GM12878 (cell line): ENCODE data around the gene POU2F3. TPM values are rescaled to one million over a fixed set of nuclear protein-coding genes. Genes with fewer than 3 reads are reported as not detected.

Experiments used
- ATAC-seq: fragments of 200-7000 bp; cut with Tn5 transposase; 3 replicates; pipeline ENCODE4 v1.9.1; 2020; ENCODE audit warnings: mild to moderate bottlenecking, moderate library complexity
- BruUV-seq: library from RNA; stranded (reverse); fragments of 400-500 nt; replicated peaks from 2 replicates; lab custom pipeline; 2021; lab: Mats Ljungman, UMichigan
- CTCF ChIA-PET: fragments of 300-600 bp; sonication (Branson Sonifier 250); formaldehyde crosslinking; extraction: SDS; loops from one replicate; lab custom pipeline; 2021; ENCODE audit warnings: inconsistent platforms; lab: Yijun Ruan, JAX
- POLR2A ChIA-PET: fragments of 350-600 bp; formaldehyde crosslinking; extraction: SDS; loops from one replicate; lab custom pipeline; 2021; ENCODE audit warnings: inconsistent platforms; lab: Charles Lee
- RAD21 ChIA-PET: fragments of 300-600 bp; sonication (Branson Sonifier 250); formaldehyde crosslinking; loops from one replicate; lab custom pipeline; 2023; ENCODE audit warnings: antibody characterized with exemption; ENCODE audit not compliant: unreplicated experiment; lab: Charles Lee
- SMC1A ChIA-PET: fragments of 300-600 bp; sonication (Branson Sonifier 250); formaldehyde crosslinking; loops from one replicate; lab custom pipeline; 2023; ENCODE audit not compliant: unreplicated experiment, uncharacterized antibody; lab: Charles Lee
- DNase-seq: peaks from one replicate; pipeline ENCODE4 v3.0.0-alpha.2; 2011; ENCODE audit warnings: low read depth, low spot score
- FAIRE-seq: peaks from 3 replicates; lab custom pipeline; 2011; peaks lifted over from hg19 to GRCh38; lab: Jason Lieb, UNC
- H2AFZ ChIP-seq: 2 replicates; pipeline ENCODE4 v1.6.0; 2011; ENCODE audit warnings: low read depth, low read length, control low read depth; ENCODE audit not compliant: control insufficient read depth
- H3K27ac ChIP-seq: 2 replicates; pipeline ENCODE4 v1.5.1; 2011; ENCODE audit warnings: control low read depth; ENCODE audit not compliant: control insufficient read depth, insufficient read depth
- H3K27me3 ChIP-seq, 2 experiments: replicated peaks in 1 of 2; 2 replicates each; pipeline versions ENCODE4 v1.6.0 to v1.6.1; 2011; ENCODE audit warnings: low read length in 1 of 2; ENCODE audit not compliant: control insufficient read depth in 2 of 2, insufficient read depth in 2 of 2
- H3K36me3 ChIP-seq, 2 experiments: 2 replicates each; pipeline ENCODE4 v1.5.1; 2011; ENCODE audit warnings: low read length in 1 of 2; ENCODE audit not compliant: control insufficient read depth in 2 of 2, insufficient read depth in 2 of 2
- H3K4me1 ChIP-seq: 2 replicates; pipeline ENCODE4 v1.6.1; 2011; ENCODE audit warnings: mild to moderate bottlenecking, low read length, moderate library complexity, mixed read lengths; ENCODE audit not compliant: control insufficient read depth, insufficient read depth
- H3K4me2 ChIP-seq: 2 replicates; pipeline ENCODE4 v1.6.0; 2011; ENCODE audit warnings: control low read depth; ENCODE audit not compliant: control insufficient read depth, insufficient read depth
- H3K4me3 ChIP-seq: fragments of 200-600 bp; sonication (generic); 2 replicates; pipeline ENCODE4 v1.5.1; 2016
- H3K79me2 ChIP-seq: 2 replicates; pipeline ENCODE4 v1.6.0; 2011; ENCODE audit warnings: low read length; ENCODE audit not compliant: control insufficient read depth, insufficient read depth
- H3K9ac ChIP-seq: 2 replicates; pipeline ENCODE4 v1.8.0; 2011; ENCODE audit warnings: low read length, control low read depth, mixed read lengths; ENCODE audit not compliant: control insufficient read depth, insufficient read depth
- H3K9me3 ChIP-seq: replicated peaks from 3 replicates; pipeline ENCODE4 v1.5.1; 2011; ENCODE audit warnings: mild to moderate bottlenecking, low read length; ENCODE audit not compliant: control insufficient read depth, insufficient read depth
- H4K20me1 ChIP-seq: 2 replicates; pipeline ENCODE4 v1.6.0; 2011; ENCODE audit not compliant: control insufficient read depth, insufficient read depth
- ASH2L ChIP-seq: fragments of 300-600, 200-600 bp; sonication (generic); IDR thresholded peaks from 2 replicates; pipeline ENCODE4 v1.6.1; 2017; ENCODE audit warnings: low read depth, mild to moderate bottlenecking, borderline replicate concordance
- ATF2 ChIP-seq: IDR thresholded peaks from 2 replicates; pipeline ENCODE4 v1.6.1; 2012; ENCODE audit warnings: low read length, inconsistent platforms
- BCLAF1 ChIP-seq: fragments of 450-650 bp; IDR thresholded peaks from 2 replicates; pipeline ENCODE4 v1.6.1; 2017; ENCODE audit warnings: antibody characterized with exemption, mild to moderate bottlenecking, moderate library complexity
- BMI1 ChIP-seq: fragments of 450-650 bp; IDR thresholded peaks from 2 replicates; pipeline ENCODE4 v1.6.1; 2016; ENCODE audit warnings: mild to moderate bottlenecking, moderate library complexity, borderline replicate concordance
- GABPA ChIP-seq: IDR thresholded peaks from 2 replicates; pipeline ENCODE4 v1.6.1; 2014; ENCODE audit warnings: antibody characterized with exemption, low read depth, mild to moderate bottlenecking, inconsistent platforms
- IRF4 ChIP-seq: IDR thresholded peaks from 2 replicates; pipeline ENCODE4 v1.6.1; 2011; ENCODE audit warnings: low read depth, low read length
- MEF2A ChIP-seq: IDR thresholded peaks from 2 replicates; pipeline ENCODE4 v1.6.1; 2011; ENCODE audit warnings: low read depth, mild to moderate bottlenecking, low read length, moderate library complexity; ENCODE audit not compliant: insufficient read depth
- NR2C1 ChIP-seq: fragments of 450-650 bp; IDR thresholded peaks from 2 replicates; pipeline ENCODE4 v1.6.1; 2017; ENCODE audit warnings: antibody characterized with exemption, mild to moderate bottlenecking, moderate library complexity
- RAD51 ChIP-seq: fragments of 450-650 bp; IDR thresholded peaks from 2 replicates; pipeline ENCODE4 v1.6.1; 2016; ENCODE audit warnings: moderate library complexity, mild to moderate bottlenecking, inconsistent platforms
- SREBF1 ChIP-seq: IDR thresholded peaks from 2 replicates; pipeline ENCODE4 v1.6.1; 2012; ENCODE audit warnings: mild to moderate bottlenecking, low read length
- STAT1 ChIP-seq: fragments of 450-650 bp; conservative IDR thresholded peaks from 2 replicates; pipeline ENCODE4 v1.6.1; 2014; ENCODE audit warnings: antibody characterized with exemption, mild to moderate bottlenecking
- TCF3 ChIP-seq: IDR thresholded peaks from 2 replicates; pipeline ENCODE4 v1.6.1; 2012; ENCODE audit warnings: low read depth, mild to moderate bottlenecking, low read length, borderline replicate concordance; ENCODE audit not compliant: insufficient read depth
- USF2 ChIP-seq: IDR thresholded peaks from 2 replicates; pipeline ENCODE4 v1.6.1; 2011; ENCODE audit warnings: low read depth, low read length, improper control_type of control experiment, borderline replicate concordance
- YBX1 ChIP-seq: fragments of 450-650 bp; IDR thresholded peaks from 2 replicates; pipeline ENCODE4 v1.6.1; 2016; ENCODE audit warnings: antibody characterized with exemption
- ZNF384 ChIP-seq: IDR thresholded peaks from 2 replicates; pipeline ENCODE4 v1.6.1; 2012; ENCODE audit warnings: low read depth, mild to moderate bottlenecking, low read length, improper control_type of control experiment, borderline replicate concordance
- WGBS: methylation state at CpG from one replicate; pipeline ENCODE4 v1.1.6; 2016; ENCODE audit warnings: low lambda C conversion rate; ENCODE audit not compliant: insufficient replicate concordance, insufficient coverage; ENCODE audit errors: missing lambda C conversion rate; 5-methylcytosine and 5-hydroxymethylcytosine counted together
- in situ Hi-C: fragments of 300-500 bp; cut with MboI; formaldehyde crosslinking; loops from 9 replicates; pipeline ENCODE4 v1.14.3; 2018; ENCODE audit warnings: mixed read lengths
- intact Hi-C: fragments of 100-400 bp; cut with micrococcal nuclease; formaldehyde crosslinking; loops from one replicate; pipeline ENCODE4 v1.14.2; 2022; ENCODE audit not compliant: unreplicated experiment
- polyA plus RNA-seq, 11 experiments: library from polyadenylated mRNA; depleted of rRNA in 4 of 11; unstranded in 6 of 11; stranded (reverse) in 5 of 11; fragments of >200 nt; fragmentation: Nextera tagmentation in 4 of 11; fragmentation: Illumina TruSeq in 1 of 11; extraction: Ambion mirVana in 4 of 11; extraction: Trizol in 1 of 11; gene quantifications; 1 replicate in 1 of 11; 2 replicates in 10 of 11; pipeline versions ENCODE4 v1.2.1 to v1.2.3, GENCODE V29; 2011 to 2016; ENCODE audit warnings: inconsistent platforms in 2 of 11, missing spikeins in 2 of 11, low read depth in 1 of 11
- total RNA-seq, 4 experiments: library from RNA; depleted of rRNA in 3 of 4; stranded (reverse); fragments of >200 nt in 3 of 4; fragmentation: Illumina TruSeq in 1 of 4; extraction: Trizol in 1 of 4; gene quantifications; 2 replicates each; pipeline versions ENCODE4 v1.2.1 to v1.2.3, GENCODE V29; 2013 to 2021

Gene POU2F3
- total and polyA plus RNA-seq, 10 of the 15 experiments (the other 5 are each of a cell fraction or from before 2014, with no cell fraction given) = 0.09 to 4.4 (median 0.33) TPM

- TF ChIP-seq USF2 = no peak
Observed at GRCh38 chr11:120333801-120334200, 93.9 kb downstream of the POU2F3 start (continued).

- 5% methylated on average over 1 of the region's 1 CpG for WGBS
- in situ Hi-C loops = loop anchor here (10.0 kb wide), 1 partner anchor 620 kb away; no protein-coding TSS in a partner anchor
- SMC1A ChIA-PET = interaction anchor here (0.6 to 4.5 kb wide), 27 partner anchors 8 to 593 kb away, joined by 3 to 32 read pairs (median 6); no protein-coding TSS in a partner anchor
Observed at GRCh38 chr11:120334332-120334731, 94.4 kb downstream of the POU2F3 start.

More at GRCh38 chr11:120334332-120334731, 94.4 kb downstream of the POU2F3 start:
- FAIRE-seq (no peak), DNase-seq (no peak), ATAC-seq (no peak)
- no peak overlapping the region for H3K9ac ChIP-seq
- no peaks in the 10 kb centered on the region for H3K9me3 ChIP-seq
- peaks cover 2% of the 10 kb centered on the region for H4K20me1 ChIP-seq
- peaks cover 28% of the 10 kb centered on the region for H3K79me2 ChIP-seq
- no TSS peak for BruUV-seq
- no peaks in the 10 kb centered on the region for H3K27me3 ChIP-seq
- ChIA-PET RAD21 (interaction anchor here (0.6 to 2.7 kb wide), 14 partner anchors 8 to 618 kb away, joined by 3 to 10 read pairs (median 4); partner anchors contain the start of gene TLCD5), POLR2A (interaction anchor here (1.6 kb wide), 1 partner anchor 70 kb away, joined by 4 read pairs; no protein-coding TSS in a partner anchor)
- H3K36me3 ChIP-seq = no peaks in the 10 kb centered on the region
- H3K4me3 ChIP-seq = no peak overlapping the region
- peaks cover 9% of the 10 kb centered on the region for H3K4me1 ChIP-seq
- no peak overlapping the region for H3K4me2 ChIP-seq
- H2AFZ ChIP-seq = no peak overlapping the region
- TF ChIP-seq RAD51 = no peak
- no peak for TF ChIP-seq SREBF1
- TF ChIP-seq TCF3 = no peak
- TF ChIP-seq MEF2A = no peak
- TF ChIP-seq BCLAF1 = no peak
- no peak for TF ChIP-seq STAT1
- no peak for TF ChIP-seq NR2C1
- no peak for TF ChIP-seq ASH2L
- no peak for TF ChIP-seq BMI1
- TF ChIP-seq IRF4 = no peak
- TF ChIP-seq ATF2 = no peak
- TF ChIP-seq GABPA = no peak
- TF ChIP-seq ZNF384 = no peak
- no peak for TF ChIP-seq YBX1
- TF ChIP-seq, all 136 proteins: peak for 0
- H3K27ac ChIP-seq = no peak overlapping the region
- intact Hi-C loops = loop anchor here (2.0 to 10.0 kb wide), 4 partner anchors 278 to 860 kb away; no protein-coding TSS in a partner anchor
- CTCF ChIA-PET = interaction anchor here (0.8 to 3.9 kb wide), 34 partner anchors 7 to 860 kb away, joined by 3 to 40 read pairs (median 5); partner anchors contain the start of genes GRIK4 and TLCD5
